Activated CD4-positive, alpha-beta T cell treated with anti-CD3 and anti-CD28 coated beads, Interleukin-2, amount 50 U/mL, for 24 hours (primary cell): ENCODE measurements around the gene FNIP2.
"Not testable (repeated sequence)": the region's sequence is repeated elsewhere in the genome, so short reads cannot be mapped to it uniquely, and the experiment has no call there.

ENCODE experiments used
- DNase-seq, 2 donors: peaks; one replicate each; pipeline ENCODE4 v3.0.0-alpha.2; 2020; ENCODE audit warnings: low read depth in 1 of 2, low spot score in 1 of 2

FNIP2 gene

DNA sequence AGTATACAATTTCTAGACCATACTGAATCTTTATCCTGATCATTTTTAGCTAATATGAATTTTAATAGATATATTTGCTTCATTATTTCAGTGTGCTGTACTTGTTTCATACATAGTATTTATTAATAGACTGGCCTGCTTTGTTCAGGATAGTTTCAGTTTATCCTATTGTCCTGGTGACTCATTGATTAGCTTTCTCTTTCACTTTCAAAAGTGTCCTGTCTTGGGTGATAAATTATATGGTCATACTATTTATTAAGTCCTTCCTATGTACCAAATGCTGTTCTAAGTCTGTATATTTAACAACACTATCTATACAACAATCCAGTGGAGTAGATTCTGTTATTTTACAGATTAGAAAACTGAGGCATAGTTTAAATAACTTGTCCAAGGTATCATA is 180.3 kb downstream of the FNIP2 start:
- DNase-seq, result no peak

DNA sequence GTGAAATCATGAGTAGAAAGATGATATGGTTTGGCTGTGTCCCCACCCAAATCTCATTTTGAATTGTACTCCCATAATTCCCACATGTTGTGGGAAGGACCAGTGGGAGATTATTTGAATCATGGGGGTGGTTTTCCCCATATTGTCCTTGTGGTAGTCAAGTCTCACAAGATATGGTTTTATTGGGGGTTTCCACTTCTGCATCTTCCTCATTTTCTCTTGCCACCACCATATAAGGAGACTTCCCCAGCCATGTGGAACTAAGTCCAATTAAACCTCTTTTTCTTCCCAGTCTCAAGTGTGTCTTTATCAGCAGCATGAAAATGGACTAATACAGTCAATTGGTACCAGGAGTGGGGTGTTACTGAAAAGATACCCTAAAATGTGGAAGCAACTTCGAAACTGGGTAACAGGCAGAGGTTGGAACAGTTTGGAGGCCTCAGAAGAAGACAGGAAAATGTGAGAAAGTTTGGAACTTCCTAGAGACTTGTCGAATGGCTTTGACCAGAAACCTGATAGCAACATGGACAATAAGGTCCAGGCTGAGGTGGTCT is 183.5 kb downstream of the FNIP2 start:
- DNase-seq, result not testable (repeated sequence)

DNA sequence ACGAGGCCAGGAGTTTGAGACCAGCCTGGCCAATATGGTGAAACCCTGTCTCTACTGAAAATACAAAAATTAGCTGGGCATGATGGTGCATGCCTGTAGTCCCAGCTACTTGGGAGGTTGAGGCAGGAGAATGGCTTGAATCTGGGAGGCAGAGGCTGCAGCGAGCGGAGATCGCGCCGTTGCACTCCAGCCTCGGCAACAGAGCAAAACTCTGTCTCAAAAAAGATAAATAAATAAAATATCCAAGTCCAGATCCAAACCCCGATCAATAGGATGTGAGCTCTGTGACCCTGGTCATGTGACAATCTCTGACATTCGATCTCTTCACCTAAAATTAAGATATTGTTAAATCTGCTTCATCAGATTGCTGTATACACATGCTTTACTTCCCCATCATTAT is 187.5 kb downstream of the FNIP2 start:
- not testable (repeated sequence) for DNase-seq

DNA sequence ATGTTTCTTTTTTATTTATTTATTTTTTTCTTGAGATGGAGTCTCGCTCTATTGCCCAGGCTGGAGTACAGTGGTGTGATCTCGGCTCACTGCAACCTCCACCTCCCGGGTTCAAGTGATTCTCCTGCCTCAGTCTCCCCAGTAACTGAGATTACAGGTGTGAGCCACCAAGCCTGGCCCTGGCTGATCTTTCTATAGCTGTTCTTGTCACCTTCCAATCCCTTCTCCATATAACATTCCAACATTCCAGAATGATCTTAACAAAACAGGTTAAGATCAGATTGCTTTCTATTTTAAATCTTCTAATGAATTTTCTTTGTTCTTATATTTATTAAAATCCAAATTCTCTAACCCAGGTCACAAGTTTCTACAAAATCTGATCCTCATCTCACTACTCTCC is 188.1 kb downstream of the FNIP2 start:
- not testable (repeated sequence) for DNase-seq
